NCI-H1417 treated with DMSO at 0.1 percent for 48 hours (cell line): ENCODE measurements around the gene COPE.

Experiments
- DNase-seq: peaks from one replicate; lab custom pipeline; 2025; lab: John Stamatoyannopoulos, UW

The COPE gene

GRCh38 chr19:18894254-18895037, 24.7 kb downstream of the COPE start:
- no peak for DNase-seq

- no peak for DNase-seq
Measured at GRCh38 chr19:18893587-18894253, 25.5 kb downstream of the COPE start.

GRCh38 chr19:18889949-18890745, 29.0 kb downstream of the COPE start:
- DNase-seq, result no peak

- no peak for DNase-seq
Measured at GRCh38 chr19:18886972-18887371, 32.2 kb downstream of the COPE start.

GRCh38 chr19:18883526-18884304, 35.5 kb downstream of the COPE start:
- DNase-seq, result no peak

- no peak for DNase-seq
Measured at GRCh38 chr19:18881491-18881890, 37.7 kb downstream of the COPE start.

- no peak for DNase-seq
Measured at GRCh38 chr19:18879579-18880373, 39.4 kb downstream of the COPE start.

- no peak for DNase-seq
Measured at GRCh38 chr19:18878858-18879578, 40.2 kb downstream of the COPE start.

GRCh38 chr19:18878058-18878797, 41.0 kb downstream of the COPE start:
- no peak for DNase-seq

GRCh38 chr19:18876865-18877264, 42.3 kb downstream of the COPE start:
- DNase-seq, result no peak

GRCh38 chr19:18875726-18876125, 43.5 kb downstream of the COPE start:
- DNase-seq, result no peak

- DNase-seq, result no peak
Measured at GRCh38 chr19:18871543-18871942, 47.6 kb downstream of the COPE start.

- no peak for DNase-seq
Measured at GRCh38 chr19:18870531-18871172, 48.5 kb downstream of the COPE start.

- DNase-seq, result no peak
Measured at GRCh38 chr19:18869781-18870530, 49.2 kb downstream of the COPE start.

- no peak for DNase-seq
Measured at GRCh38 chr19:18869023-18869618, 50.1 kb downstream of the COPE start.

- no peak for DNase-seq
Measured at GRCh38 chr19:18868380-18869022, 50.7 kb downstream of the COPE start.

- no peak for DNase-seq
Measured at GRCh38 chr19:18867751-18868150, 51.4 kb downstream of the COPE start.

GRCh38 chr19:18867199-18867598, 52.0 kb downstream of the COPE start:
- no peak for DNase-seq
